GM19193 (cell line): ENCODE results near the gene SRGAP1.

ENCODE experiments used
- POLR2A ChIP-seq: IDR thresholded peaks from 4 replicates; pipeline ENCODE4 v1.6.1; 2011; ENCODE audit not compliant: insufficient read depth, insufficient read length; ENCODE audit errors: extremely low read depth

The SRGAP1 gene

GRCh38 chr12:63980211-63980610, 135.7 kb downstream of the SRGAP1 start:
- no peak for TF ChIP-seq POLR2A

DNA sequence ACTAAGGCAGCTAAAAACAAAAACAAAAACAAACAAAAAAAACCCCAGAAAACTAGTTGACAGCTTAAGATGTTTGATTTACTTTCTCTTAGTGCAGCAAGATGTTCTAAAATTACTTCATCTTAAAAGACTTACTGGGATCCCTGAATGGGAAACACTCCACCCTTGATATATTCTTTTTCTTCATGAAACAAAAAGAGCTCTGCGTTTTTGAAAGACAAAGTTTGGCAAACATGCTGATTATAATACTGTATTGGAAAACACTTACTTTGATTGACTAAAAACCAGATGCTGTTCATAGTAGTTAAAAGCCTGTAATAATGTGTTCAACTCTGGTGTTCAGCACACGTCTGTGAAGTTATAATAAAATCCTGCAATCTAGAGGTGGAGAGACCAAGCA, 136.8 kb downstream of the SRGAP1 start:
- TF ChIP-seq POLR2A, result no peak

GRCh38 chr12:63982604-63983295, 138.2 kb downstream of the SRGAP1 start:
- TF ChIP-seq POLR2A, result no peak

GRCh38 chr12:63985456-63985855, 141.0 kb downstream of the SRGAP1 start:
- no peak for TF ChIP-seq POLR2A

- no peak for TF ChIP-seq POLR2A
Observed at GRCh38 chr12:63985945-63986344, 141.4 kb downstream of the SRGAP1 start.

- TF ChIP-seq POLR2A, result no peak
Observed at GRCh38 chr12:63989301-63989845, 144.9 kb downstream of the SRGAP1 start.

DNA sequence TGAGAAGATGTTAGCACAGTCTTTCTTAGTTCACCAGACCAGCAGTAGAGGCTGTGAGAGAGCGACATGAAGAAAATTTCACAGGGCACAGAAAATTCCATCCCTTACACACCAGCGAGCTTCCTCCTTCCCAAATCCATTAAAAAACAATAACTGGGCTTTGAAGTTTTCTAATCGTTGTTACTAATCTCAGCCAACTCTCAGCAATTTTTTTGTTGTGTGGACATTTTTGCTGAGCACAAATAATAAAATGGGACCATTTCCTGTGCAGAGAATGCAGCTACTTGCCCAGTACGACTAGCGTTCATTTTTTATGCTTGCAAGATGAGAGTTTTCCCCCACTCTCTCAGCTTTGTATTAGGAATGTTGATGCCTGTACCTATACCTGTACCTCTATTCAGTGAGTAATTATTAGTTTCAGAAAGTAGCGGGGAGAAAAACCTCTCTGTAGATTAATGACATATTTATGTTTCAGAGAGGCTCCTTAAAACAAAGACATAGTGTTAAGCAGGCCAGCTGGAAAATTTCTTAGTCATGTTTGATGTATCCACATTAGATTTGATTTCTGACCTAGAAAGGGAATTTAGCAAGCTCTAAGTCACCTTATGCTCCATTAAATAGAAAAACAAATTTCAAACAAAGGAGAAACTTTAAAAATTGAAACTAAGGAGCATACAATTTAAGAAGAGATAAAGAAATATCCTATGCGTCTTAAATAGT, 146.5 kb downstream of the SRGAP1 start:
- TF ChIP-seq POLR2A, result no peak

- TF ChIP-seq POLR2A, result no peak
Observed at GRCh38 chr12:63994704-63995103, 150.2 kb downstream of the SRGAP1 start.

DNA sequence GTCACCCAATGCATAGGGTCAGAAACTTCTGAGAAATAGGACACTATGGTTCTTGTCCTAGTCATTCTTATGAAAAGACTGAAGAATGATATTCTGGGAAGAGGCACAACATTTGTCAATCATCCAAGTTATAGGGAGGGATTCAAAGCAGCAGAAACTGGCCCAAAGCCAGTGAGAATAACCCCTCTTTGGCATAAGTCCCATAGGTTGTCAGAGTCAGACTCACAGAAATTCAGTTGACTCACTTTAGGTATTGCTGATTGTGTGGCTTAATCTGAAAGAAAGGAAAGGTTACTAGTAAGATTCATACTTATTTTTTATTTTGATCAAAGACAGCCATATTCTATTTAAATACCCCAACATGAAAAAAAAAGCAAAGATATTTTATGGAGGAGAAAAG, 151.0 kb downstream of the SRGAP1 start:
- no peak for TF ChIP-seq POLR2A

DNA sequence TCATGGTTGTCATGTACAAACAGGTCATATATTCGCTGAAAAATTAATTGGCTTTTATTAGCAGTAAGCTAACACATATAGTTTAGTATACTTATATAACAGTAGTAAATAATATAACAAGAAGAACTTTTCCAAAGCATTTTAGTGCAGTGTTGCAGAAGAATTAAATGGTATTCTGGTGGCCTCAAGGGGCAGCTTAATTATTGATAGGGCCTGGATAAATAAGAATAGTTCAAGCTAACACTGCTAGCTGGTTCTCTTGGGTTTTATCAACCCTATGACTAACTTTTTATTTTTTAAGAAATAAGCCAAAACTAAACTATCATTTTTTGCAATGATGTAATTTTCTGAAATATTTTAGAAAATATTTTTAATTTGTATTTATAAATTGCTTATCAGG, 152.1 kb downstream of the SRGAP1 start:
- TF ChIP-seq POLR2A, result no peak

DNA sequence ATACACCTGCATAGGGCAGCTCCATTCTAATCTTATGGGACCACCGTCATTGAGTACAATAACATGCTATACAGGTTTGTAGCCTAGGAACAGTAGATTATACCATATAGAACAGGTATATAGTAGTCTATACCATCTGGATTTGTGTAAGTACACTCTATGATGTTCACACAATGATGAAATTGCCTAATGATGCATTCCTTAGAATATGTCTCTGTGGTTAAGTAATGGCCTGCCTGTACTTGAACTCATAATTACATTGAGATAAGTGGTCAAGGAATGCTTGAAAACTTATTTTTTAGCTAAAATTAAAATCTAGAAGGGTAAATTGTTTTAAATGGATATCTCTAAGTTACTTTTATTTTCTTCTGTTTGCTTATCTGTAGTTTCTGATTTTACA, 152.7 kb downstream of the SRGAP1 start:
- no peak for TF ChIP-seq POLR2A

DNA sequence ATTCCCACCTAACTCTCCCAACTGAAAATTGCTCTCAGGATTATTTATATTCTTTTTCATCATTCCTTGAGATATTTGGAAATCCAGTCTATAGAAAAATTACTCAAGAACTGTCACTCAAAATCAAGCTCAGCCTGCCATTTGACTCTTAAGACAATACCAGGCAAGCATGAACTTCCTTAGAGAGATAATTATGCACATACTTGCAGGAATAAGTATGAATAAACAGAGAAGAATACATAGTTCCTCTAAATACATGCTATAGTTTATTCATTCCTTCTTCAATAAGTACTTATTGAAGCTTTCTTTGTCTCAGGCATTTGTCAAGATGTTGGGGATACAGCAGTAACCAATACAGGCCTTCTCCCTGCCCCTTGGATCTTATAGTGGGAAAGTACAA, 154.1 kb downstream of the SRGAP1 start:
- TF ChIP-seq POLR2A, result no peak

DNA sequence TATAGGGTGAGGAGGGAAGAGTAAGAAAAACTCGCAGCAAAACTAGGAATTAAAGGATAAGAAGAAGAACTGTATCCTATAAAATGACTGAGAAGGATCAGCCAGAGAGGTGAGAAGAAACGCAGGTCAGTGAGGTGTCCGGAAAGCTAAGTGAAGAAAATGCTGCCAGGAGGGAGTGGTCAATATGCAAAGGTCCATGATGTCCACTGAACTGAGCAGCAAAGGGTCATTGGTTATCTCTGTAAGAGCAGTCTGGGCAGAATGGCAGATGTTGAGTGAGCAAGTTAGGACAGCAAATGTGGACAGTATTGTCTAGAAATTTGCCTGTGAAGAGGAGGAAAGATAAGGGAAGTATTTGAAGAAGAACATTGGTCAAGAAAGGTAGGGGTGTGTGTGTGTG, 155.4 kb downstream of the SRGAP1 start:
- TF ChIP-seq POLR2A, result no peak

GRCh38 chr12:64001439-64001838, 156.9 kb downstream of the SRGAP1 start:
- TF ChIP-seq POLR2A, result no peak

DNA sequence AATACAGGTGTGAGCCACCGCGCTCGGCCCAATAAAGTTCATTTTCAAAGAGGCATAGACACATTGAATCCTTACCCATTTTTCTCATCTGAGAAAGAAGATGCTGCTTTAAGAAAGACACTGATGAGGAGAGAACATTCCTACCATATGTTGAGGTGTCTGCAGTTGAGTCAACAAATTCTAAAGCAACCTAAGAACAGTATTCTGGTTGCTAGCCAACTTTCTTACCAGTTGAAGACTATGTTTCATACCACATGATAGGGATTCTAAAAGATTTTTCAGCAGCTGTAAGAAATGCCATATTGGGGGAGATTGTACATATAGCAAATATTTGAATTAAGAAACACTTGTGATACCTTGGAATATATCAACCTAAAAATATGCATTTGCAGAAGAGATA, 160.1 kb downstream of the SRGAP1 start:
- no peak for TF ChIP-seq POLR2A

- no peak for TF ChIP-seq POLR2A
Observed at GRCh38 chr12:64006211-64006825, 161.8 kb downstream of the SRGAP1 start.
